Activated CD4-positive, alpha-beta T cell treated with anti-CD3 and anti-CD28 coated beads, Interleukin-2, amount 50 U/mL, for 1 hour (primary cell): ENCODE data around the gene PEX7.
"Not testable (repeated sequence)": the region's sequence is repeated elsewhere in the genome, so short reads cannot be mapped to it uniquely, and the experiment has no call there.

ENCODE experiments used
- DNase-seq: peaks from one replicate; pipeline ENCODE4 v3.0.0-alpha.2; 2020

Gene PEX7

GRCh38 chr6:136822376-136823127 lies at the start of gene PEX7:
PEX7 (plus strand) TSS chr6:136822592; CDS start chr6:136822666, 74 bp downstream.
- peak; percentile 80 for DNase-seq

GRCh38 chr6:136772685-136773472 lies 49.5 kb upstream of the PEX7 start:
- DNase-seq: no peak

- no peak for DNase-seq
Observed at GRCh38 chr6:136773473-136773796, 49.0 kb upstream of the PEX7 start.

- no peak for DNase-seq
Observed at GRCh38 chr6:136774228-136775041, 48.0 kb upstream of the PEX7 start.

- no peak for DNase-seq
Observed at GRCh38 chr6:136775081-136775480, 47.3 kb upstream of the PEX7 start.

- DNase-seq: no peak
Observed at GRCh38 chr6:136775548-136775947, 46.8 kb upstream of the PEX7 start.

- no peak for DNase-seq
Observed at GRCh38 chr6:136777651-136778050, 44.7 kb upstream of the PEX7 start.

GRCh38 chr6:136779682-136780081 lies 42.7 kb upstream of the PEX7 start:
- no peak for DNase-seq

- no peak for DNase-seq
Observed at GRCh38 chr6:136780972-136781371, 41.4 kb upstream of the PEX7 start.

- DNase-seq: no peak
Observed at GRCh38 chr6:136782021-136782770, 40.2 kb upstream of the PEX7 start.

GRCh38 chr6:136783021-136783420 lies 39.4 kb upstream of the PEX7 start:
- no peak for DNase-seq

GRCh38 chr6:136783495-136784270 lies 38.7 kb upstream of the PEX7 start:
- DNase-seq: no peak

GRCh38 chr6:136784271-136784664 lies 38.1 kb upstream of the PEX7 start:
- DNase-seq: no peak

GRCh38 chr6:136784910-136785746 lies 37.3 kb upstream of the PEX7 start:
- DNase-seq: peak; percentile 29

GRCh38 chr6:136786658-136787057 lies 35.7 kb upstream of the PEX7 start:
- DNase-seq: no peak

- DNase-seq: no peak
Observed at GRCh38 chr6:136787726-136788068, 34.7 kb upstream of the PEX7 start.

- DNase-seq: no peak
Observed at GRCh38 chr6:136788069-136788902, 34.1 kb upstream of the PEX7 start.

- DNase-seq: not testable (repeated sequence)
Observed at GRCh38 chr6:136789440-136789839, 33.0 kb upstream of the PEX7 start.

- DNase-seq: no peak
Observed at GRCh38 chr6:136790411-136791295, 31.7 kb upstream of the PEX7 start.
